Cortex of kidney (tissue), 1 donor: ENCODE data around the gene PLXND1.

Source experiments
- DNase-seq: peaks from one replicate; lab custom pipeline; 2025; lab: John Stamatoyannopoulos, UW

PLXND1 gene

GRCh38 chr3:129626744-129627349 is 20.4 kb upstream of the PLXND1 start:
- DNase-seq, result peak; percentile 38

GRCh38 chr3:129625072-129625874 is 18.8 kb upstream of the PLXND1 start:
- no peak for DNase-seq

GRCh38 chr3:129624347-129625071 is 18.0 kb upstream of the PLXND1 start:
- no peak for DNase-seq

- DNase-seq, result no peak
These were observed 17.1 kb upstream of the PLXND1 start for GRCh38 chr3:129623447-129624118.

- no peak for DNase-seq
These were observed 16.5 kb upstream of the PLXND1 start for GRCh38 chr3:129622933-129623332.

GRCh38 chr3:129622226-129622874 is 15.9 kb upstream of the PLXND1 start:
- DNase-seq, result no peak

GRCh38 chr3:129621626-129622225 is 15.2 kb upstream of the PLXND1 start:
- no peak for DNase-seq

GRCh38 chr3:129620828-129621559 is 14.5 kb upstream of the PLXND1 start:
- DNase-seq, result no peak

- no peak for DNase-seq
These were observed 13.3 kb upstream of the PLXND1 start for GRCh38 chr3:129619726-129620162.

- DNase-seq, result no peak
These were observed 12.6 kb upstream of the PLXND1 start for GRCh38 chr3:129618901-129619671.

GRCh38 chr3:129618186-129618820 is 11.8 kb upstream of the PLXND1 start:
- DNase-seq, result no peak

- no peak for DNase-seq
These were observed 11.1 kb upstream of the PLXND1 start for GRCh38 chr3:129617381-129618185.

- no peak for DNase-seq
These were observed 10.2 kb upstream of the PLXND1 start for GRCh38 chr3:129616713-129617112.

- no peak for DNase-seq
These were observed 9.8 kb upstream of the PLXND1 start for GRCh38 chr3:129616291-129616690.

- no peak for DNase-seq
These were observed 9.3 kb upstream of the PLXND1 start for GRCh38 chr3:129615751-129616281.

GRCh38 chr3:129614927-129615363 is 8.5 kb upstream of the PLXND1 start:
- DNase-seq, result no peak

GRCh38 chr3:129614435-129614834 is 8.0 kb upstream of the PLXND1 start:
- DNase-seq, result no peak

GRCh38 chr3:129613367-129613740 is 6.9 kb upstream of the PLXND1 start:
- DNase-seq, result no peak
